Measurements from ENCODE around the gene MED8.

The MED8 gene

DNA sequence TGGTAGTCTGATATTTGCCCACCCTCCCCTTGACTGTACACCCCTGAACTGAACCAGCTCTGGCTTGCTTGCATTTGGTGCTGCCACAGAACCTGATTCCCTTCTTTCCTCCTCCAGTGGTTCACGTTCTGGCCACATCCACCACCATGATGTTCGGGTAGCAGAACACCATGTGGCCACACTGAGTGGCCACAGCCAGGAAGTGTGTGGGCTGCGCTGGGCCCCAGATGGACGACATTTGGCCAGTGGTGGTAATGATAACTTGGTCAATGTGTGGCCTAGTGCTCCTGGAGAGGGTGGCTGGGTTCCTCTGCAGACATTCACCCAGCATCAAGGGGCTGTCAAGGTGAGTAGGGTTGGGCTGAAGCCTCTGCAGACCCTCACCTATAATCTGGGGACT is 29.0 kb downstream of the MED8 start:
- peak overlapping the region; percentile 62 for H3K4me3 ChIP-seq (ENCODE audit: low read length)

DNA sequence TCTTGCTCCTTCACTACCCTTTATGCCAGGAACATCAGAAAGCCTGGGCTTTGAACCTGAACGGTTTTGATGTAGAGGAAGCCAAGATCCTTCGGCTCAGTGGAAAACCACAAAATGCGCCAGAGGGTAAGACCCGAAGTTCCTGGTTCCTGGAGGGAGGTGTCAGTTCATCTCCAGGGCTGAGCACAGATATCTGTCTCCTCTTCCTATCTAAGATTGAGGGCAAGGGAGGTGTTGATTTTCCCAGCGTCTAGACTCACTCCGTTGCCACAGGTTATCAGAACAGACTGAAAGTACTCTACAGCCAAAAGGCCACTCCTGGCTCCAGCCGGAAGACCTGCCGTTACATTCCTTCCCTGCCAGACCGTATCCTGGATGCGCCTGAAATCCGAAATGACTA is 29.9 kb downstream of the MED8 start:
- TF ChIP-seq, protein P1, sequence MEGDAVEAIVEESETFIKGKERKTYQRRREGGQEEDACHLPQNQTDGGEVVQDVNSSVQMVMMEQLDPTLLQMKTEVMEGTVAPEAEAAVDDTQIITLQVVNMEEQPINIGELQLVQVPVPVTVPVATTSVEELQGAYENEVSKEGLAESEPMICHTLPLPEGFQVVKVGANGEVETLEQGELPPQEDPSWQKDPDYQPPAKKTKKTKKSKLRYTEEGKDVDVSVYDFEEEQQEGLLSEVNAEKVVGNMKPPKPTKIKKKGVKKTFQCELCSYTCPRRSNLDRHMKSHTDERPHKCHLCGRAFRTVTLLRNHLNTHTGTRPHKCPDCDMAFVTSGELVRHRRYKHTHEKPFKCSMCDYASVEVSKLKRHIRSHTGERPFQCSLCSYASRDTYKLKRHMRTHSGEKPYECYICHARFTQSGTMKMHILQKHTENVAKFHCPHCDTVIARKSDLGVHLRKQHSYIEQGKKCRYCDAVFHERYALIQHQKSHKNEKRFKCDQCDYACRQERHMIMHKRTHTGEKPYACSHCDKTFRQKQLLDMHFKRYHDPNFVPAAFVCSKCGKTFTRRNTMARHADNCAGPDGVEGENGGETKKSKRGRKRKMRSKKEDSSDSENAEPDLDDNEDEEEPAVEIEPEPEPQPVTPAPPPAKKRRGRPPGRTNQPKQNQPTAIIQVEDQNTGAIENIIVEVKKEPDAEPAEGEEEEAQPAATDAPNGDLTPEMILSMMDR (IDR thresholded peaks at IDR 0.05; ENCODE audit: insufficient read depth, low read depth, low read length, missing control alignments), result no peak
- DNase-seq (ENCODE audit: low read depth), result peak; percentile 26
- peak overlapping the region; percentile 62 for H3K4me3 ChIP-seq (ENCODE audit: low read length)

More for the DNA sequence above, 29.0 kb downstream of the MED8 start:
- no peak for DNase-seq (ENCODE audit: low read depth)
- TF ChIP-seq, protein P1 (IDR thresholded peaks at IDR 0.05; ENCODE audit: insufficient read depth, low read depth, low read length, missing control alignments), result no peak

DNA sequence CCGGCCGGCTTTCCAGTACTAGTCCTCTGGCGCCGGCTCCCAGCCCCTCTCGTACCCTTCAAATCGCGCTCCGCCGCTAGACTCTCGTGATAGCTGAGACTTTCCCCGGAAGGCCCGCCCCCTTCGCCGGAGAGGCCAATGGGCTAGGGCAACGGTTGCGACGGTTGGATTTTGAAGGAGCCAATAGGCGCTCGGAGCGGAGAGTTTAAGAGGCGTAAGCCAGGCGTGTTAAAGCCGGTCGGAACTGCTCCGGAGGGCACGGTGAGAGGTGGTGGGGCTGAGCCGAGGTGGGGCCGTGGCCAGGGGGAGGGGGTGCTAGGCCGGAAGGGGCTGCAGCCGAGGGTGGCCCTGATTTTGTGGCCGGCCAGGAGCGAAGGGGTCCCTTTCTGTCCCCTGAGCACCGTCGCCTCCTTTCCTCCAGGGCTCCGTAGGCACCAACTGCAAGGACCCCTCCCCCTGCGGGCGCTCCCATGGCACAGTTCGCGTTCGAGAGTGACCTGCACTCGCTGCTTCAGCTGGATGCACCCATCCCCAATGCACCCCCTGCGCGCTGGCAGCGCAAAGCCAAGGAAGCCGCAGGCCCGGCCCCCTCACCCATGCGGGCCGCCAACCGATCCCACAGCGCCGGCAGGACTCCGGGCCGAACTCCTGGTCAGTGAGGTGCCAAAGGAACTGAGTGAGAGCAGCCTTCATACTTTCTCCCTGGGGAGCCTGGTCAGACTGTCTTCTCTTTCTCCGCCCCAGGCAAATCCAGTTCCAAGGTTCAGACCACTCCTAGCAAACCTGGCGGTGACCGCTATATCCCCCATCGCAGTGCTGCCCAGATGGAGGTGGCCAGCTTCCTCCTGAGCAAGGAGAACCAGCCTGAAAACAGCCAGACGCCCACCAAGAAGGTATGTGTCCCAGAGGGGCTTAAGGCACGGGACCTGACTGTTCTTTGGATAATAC is 30.6 kb downstream of the MED8 start, which contains the start of gene CDC20:
Gene CDC20, plus strand, starts transcription at position 236 of the 948 bp plus-strand sequence. Its CDS starts 235 bp downstream, at position 471.
- DNase-seq (ENCODE audit: low read depth), result peak; percentile 98
- TF ChIP-seq, protein P1 (IDR thresholded peaks at IDR 0.05; ENCODE audit: insufficient read depth, low read depth, low read length, missing control alignments), result no peak
- H3K4me3 ChIP-seq (ENCODE audit: low read length), result peak within 1 kb of the TSS; percentile 72

DNA sequence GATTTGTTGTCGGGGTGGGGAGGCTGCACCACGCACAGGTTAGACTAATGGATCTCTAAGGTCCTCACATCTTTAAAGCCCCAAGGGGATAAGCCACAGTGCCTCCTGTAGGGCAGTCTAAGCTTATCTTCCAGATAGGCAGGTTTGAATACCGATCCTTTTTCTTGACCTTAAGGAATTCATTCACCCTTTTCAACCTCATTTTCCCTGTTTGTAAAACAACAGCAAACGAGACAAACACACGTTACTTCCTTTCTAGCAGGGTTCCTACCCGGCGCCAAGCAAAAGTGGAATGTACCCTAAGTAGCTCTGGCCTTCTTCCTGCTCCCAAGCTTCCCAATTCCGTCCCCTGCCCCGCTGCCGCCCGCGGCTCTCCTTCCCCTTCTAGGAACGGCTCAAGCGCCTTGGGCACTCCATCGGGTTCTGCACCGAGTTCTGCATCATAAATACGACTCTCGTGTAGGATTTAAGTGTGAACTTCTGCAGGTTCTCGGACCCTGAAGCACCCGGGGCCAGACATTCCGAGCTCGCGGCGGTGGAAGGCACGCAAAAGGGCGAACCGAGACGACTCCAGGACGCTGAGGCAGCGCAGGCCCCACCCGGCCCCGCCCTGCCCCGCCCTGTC is 31.4 kb downstream of the MED8 start:
- TF ChIP-seq, protein P1 (IDR thresholded peaks at IDR 0.05; ENCODE audit: insufficient read depth, low read depth, low read length, missing control alignments), result peak; percentile 44
- peak overlapping the region; percentile 72 for H3K4me3 ChIP-seq (ENCODE audit: low read length)
- peak; percentile 61 for DNase-seq (ENCODE audit: low read depth)

DNA sequence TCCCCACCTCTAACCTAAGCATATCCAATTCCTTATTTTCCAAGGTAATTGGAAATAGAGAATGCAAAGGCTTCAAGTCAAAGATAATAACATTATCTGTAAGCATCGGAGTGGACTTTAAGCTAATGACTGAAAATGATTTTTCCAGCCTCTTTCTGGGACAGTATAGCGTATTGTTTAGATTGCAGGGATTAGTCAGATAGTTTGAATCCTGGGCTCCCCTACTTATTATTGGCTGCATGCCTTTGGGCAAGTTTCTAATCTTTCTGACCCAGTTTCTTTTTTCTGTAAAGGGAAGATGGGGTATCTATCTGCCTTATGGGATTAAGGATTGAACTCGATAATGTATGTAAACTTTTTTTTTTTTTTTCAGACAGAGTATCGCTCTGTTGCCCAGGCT is 32.3 kb downstream of the MED8 start:
- TF ChIP-seq, protein P1 (IDR thresholded peaks at IDR 0.05; ENCODE audit: insufficient read depth, low read depth, low read length, missing control alignments), result no peak
- DNase-seq (ENCODE audit: low read depth), result no peak
- no peak overlapping the region for H3K4me3 ChIP-seq (ENCODE audit: low read length)

DNA sequence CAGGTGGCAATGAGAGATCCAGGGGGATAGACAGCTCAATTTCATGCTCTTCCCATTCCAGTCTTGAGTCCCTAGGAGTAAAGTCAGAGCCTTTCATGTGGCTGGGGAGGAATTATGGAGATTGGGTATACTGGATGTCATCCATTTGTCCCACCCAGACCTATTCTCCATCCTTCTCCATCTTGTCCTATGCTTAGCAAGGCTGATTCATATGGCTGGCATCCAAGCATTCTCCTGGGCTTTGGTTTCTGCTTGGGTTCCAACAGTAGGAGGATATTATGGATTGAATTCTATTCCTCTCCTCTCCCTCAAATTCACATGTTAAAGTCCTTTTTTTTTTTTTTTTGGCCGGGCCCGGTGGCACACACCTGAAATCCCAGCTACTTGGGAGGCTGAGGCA is 34.7 kb downstream of the MED8 start:
- no peak for DNase-seq (ENCODE audit: low read depth)
- TF ChIP-seq, protein P1 (IDR thresholded peaks at IDR 0.05; ENCODE audit: insufficient read depth, low read depth, low read length, missing control alignments), result no peak
- H3K4me3 ChIP-seq (ENCODE audit: low read length), result no peak overlapping the region

Data from epithelial cell of esophagus (primary cell).